ENCODE measurements around the gene MAPK11.

- TF ChIP-seq RAD21 (IDR thresholded peaks at IDR 0.05; ENCODE audit: low read depth), result no peak
- no peak for TF ChIP-seq ZNF274 (IDR thresholded peaks at IDR 0.05; ENCODE audit: low read depth, low read length)
- no peak for TF ChIP-seq CTCF (IDR thresholded peaks at IDR 0.05 in 2 of 3, conservative IDR thresholded peaks at IDR 0.05 in 1 of 3; ENCODE audit: borderline replicate concordance in 1 of 3, insufficient read depth in 1 of 3, low read depth in 2 of 3, low read length in 2 of 3)
- TF ChIP-seq POLR2AphosphoS5 (IDR thresholded peaks at IDR 0.05; ENCODE audit: low read depth, low read length), result no peak
- TF ChIP-seq SIN3A (IDR thresholded peaks at IDR 0.05; ENCODE audit: low read depth), result no peak
- no peak for TF ChIP-seq EGR1 (IDR thresholded peaks at IDR 0.05; ENCODE audit: low read depth)
Measured at GRCh38 chr22:50242406-50242949, 27.7 kb downstream of the MAPK11 start.
